GM23248 (cell line): ENCODE measurements around the gene EXOC2.

Source experiments
- EZH2 ChIP-seq: fragments of 200-600 bp; sonication (generic); IDR thresholded peaks from 2 replicates; pipeline ENCODE4 v1.6.1; 2018; ENCODE audit warnings: antibody characterized with exemption, mild to moderate bottlenecking; ENCODE audit not compliant: insufficient read depth, poor library complexity, severe bottlenecking
- EZH2phosphoT487 ChIP-seq: fragments of 200-600 bp; sonication (generic); IDR thresholded peaks from 2 replicates; pipeline ENCODE4 v1.6.1; 2018; ENCODE audit warnings: antibody characterized with exemption, moderate library complexity, mild to moderate bottlenecking, low read depth; ENCODE audit not compliant: insufficient read depth

GRCh38 chr6:700490-700889, 7.6 kb upstream of the EXOC2 start:
- no peak for TF ChIP-seq EZH2
- TF ChIP-seq EZH2phosphoT487: no peak
